Neuronal stem cell (in vitro differentiated cells): Measurements from ENCODE around the gene CLEC2L.

Source experiments
- DNase-seq: peaks from one replicate; pipeline ENCODE4 v3.0.0-alpha.2; 2013; ENCODE audit warnings: low spot score
- H2AFZ ChIP-seq: one replicate; pipeline ENCODE4 v1.6.1; 2013; ENCODE audit warnings: mild to moderate bottlenecking, low read length, inconsistent platforms
- H2AK5ac ChIP-seq: 2 replicates; pipeline ENCODE4 v1.6.1; 2013; ENCODE audit warnings: low read depth, mild to moderate bottlenecking, inconsistent platforms, low read length, moderate library complexity, mixed read lengths
- H2BK120ac ChIP-seq: 2 replicates; pipeline ENCODE4 v1.6.1; 2013; ENCODE audit warnings: low read depth, mild to moderate bottlenecking, inconsistent platforms, low read length, moderate library complexity, mixed read lengths
- H2BK12ac ChIP-seq: one replicate; pipeline ENCODE4 v1.6.1; 2013; ENCODE audit warnings: low read length, inconsistent platforms
- H2BK15ac ChIP-seq: 2 replicates; pipeline ENCODE4 v1.6.1; 2013; ENCODE audit warnings: mild to moderate bottlenecking, low read length, inconsistent platforms, mixed read lengths
- H2BK5ac ChIP-seq: one replicate; pipeline ENCODE4 v1.6.1; 2013; ENCODE audit warnings: inconsistent platforms, mild to moderate bottlenecking, low read length, moderate library complexity
- H3K14ac ChIP-seq: one replicate; pipeline ENCODE4 v1.6.1; 2013; ENCODE audit warnings: low read length, inconsistent platforms
- H3K18ac ChIP-seq: 2 replicates; pipeline ENCODE4 v1.6.1; 2013; ENCODE audit warnings: low read length, inconsistent platforms
- H3K23ac ChIP-seq: 2 replicates; pipeline ENCODE4 v1.6.1; 2013; ENCODE audit warnings: low read depth, mild to moderate bottlenecking, mixed read lengths, low read length, inconsistent platforms; ENCODE audit not compliant: poor library complexity
- H3K27ac ChIP-seq: replicated peaks from 3 replicates; pipeline ENCODE4 v1.5.1; 2013; ENCODE audit warnings: low read length, inconsistent platforms
- H3K27me3 ChIP-seq, 3 experiments: 2 replicates each; pipeline ENCODE4 v1.6.1; 2013; ENCODE audit warnings: low read length in 3 of 3, mild to moderate bottlenecking in 2 of 3, inconsistent platforms in 1 of 3, low read depth in 1 of 3, mixed read lengths in 1 of 3, moderate library complexity in 1 of 3; ENCODE audit not compliant: control insufficient read depth in 3 of 3, insufficient read depth in 3 of 3
- H3K36me3 ChIP-seq, 2 donors: replicated peaks in 1 of 2; 2 replicates each; pipeline ENCODE4 v1.6.1; 2013; ENCODE audit warnings: low read length in 2 of 2; ENCODE audit not compliant: control insufficient read depth in 2 of 2, insufficient read depth in 2 of 2
- H3K4ac ChIP-seq: 2 replicates; pipeline ENCODE4 v1.6.1; 2013; ENCODE audit warnings: inconsistent platforms, mild to moderate bottlenecking, low read length, moderate library complexity
- H3K4me1 ChIP-seq, 2 donors: 1 replicate in 1 of 2; 2 replicates in 1 of 2; pipeline ENCODE4 v1.6.1; 2013; ENCODE audit warnings: low read length in 2 of 2, low read depth in 1 of 2; ENCODE audit not compliant: control insufficient read depth in 2 of 2, insufficient read depth in 1 of 2
- H3K4me2 ChIP-seq: one replicate; pipeline ENCODE4 v1.6.1; 2013; ENCODE audit warnings: mild to moderate bottlenecking, low read length, inconsistent platforms; ENCODE audit not compliant: insufficient read depth, poor library complexity, severe bottlenecking
- H3K4me3 ChIP-seq, 2 donors: 2 replicates each; pipeline ENCODE4 v1.5.1; 2013; ENCODE audit warnings: low read length in 2 of 2, mild to moderate bottlenecking in 2 of 2, inconsistent platforms in 1 of 2, moderate library complexity in 1 of 2
- H3K79me1 ChIP-seq: one replicate; pipeline ENCODE4 v1.6.1; 2013; ENCODE audit warnings: low read depth, mild to moderate bottlenecking, inconsistent platforms, low read length, moderate library complexity
- H3K9ac ChIP-seq: one replicate; pipeline ENCODE4 v1.6.1; 2013; ENCODE audit warnings: mild to moderate bottlenecking, low read depth, low read length, inconsistent platforms; ENCODE audit not compliant: poor library complexity
- H3K9me3 ChIP-seq, 2 donors: replicated peaks in 1 of 2; 2 replicates each; pipeline versions ENCODE3 to v1.6.1; 2013; ENCODE audit warnings: low read length in 2 of 2, mild to moderate bottlenecking in 2 of 2, inconsistent platforms in 1 of 2, low read depth in 1 of 2, mixed read lengths in 1 of 2, moderate library complexity in 1 of 2; ENCODE audit not compliant: control insufficient read depth in 2 of 2, insufficient read depth in 1 of 2
- H4K8ac ChIP-seq: one replicate; pipeline ENCODE4 v1.6.1; 2013; ENCODE audit warnings: low read depth, mild to moderate bottlenecking, inconsistent platforms, low read length, moderate library complexity
- H4K91ac ChIP-seq: one replicate; pipeline ENCODE4 v1.6.1; 2013; ENCODE audit warnings: low read length, low read depth, mild to moderate bottlenecking, inconsistent platforms; ENCODE audit not compliant: poor library complexity
- WGBS, 2 donors: extraction: QIAGEN DNeasy Blood & Tissue Kit; methylation state at CpG; one replicate each; pipeline ENCODE4 v1.1.7; 2013; ENCODE audit warnings: missing lambda C conversion rate in 2 of 2, mixed read lengths in 1 of 2; ENCODE audit not compliant: insufficient read length in 2 of 2, insufficient replicate concordance in 1 of 2; ENCODE audit errors: extremely low coverage in 2 of 2; 5-methylcytosine and 5-hydroxymethylcytosine counted together

CLEC2L gene

GRCh38 chr7:139582130-139582650 is 58.7 kb downstream of the CLEC2L start:
- Histone ChIP-seq H3K27ac (no peak overlapping the region), H3K27me3 (no peaks in the 10 kb centered on the region), H2BK12ac (peak overlapping the region; percentile 34), H3K14ac (no peak overlapping the region), H3K23ac (no peak overlapping the region), H2BK5ac (no peak overlapping the region), H3K4me3 (no peak overlapping the region), H3K4ac (no peak overlapping the region), H3K9ac (peak overlapping the region; percentile 34), H3K4me1 (peaks cover 0 to 4% of the 10 kb centered on the region in 2 donors), H3K4me2 (no peak overlapping the region), H4K91ac (no peak overlapping the region), H4K8ac (no peak overlapping the region), H3K9me3 (no peaks in the 10 kb centered on the region), H3K18ac (peak overlapping the region; percentile 6), H2BK15ac (no peak overlapping the region), H3K79me1 (no peaks in the 10 kb centered on the region), H2BK120ac (no peak overlapping the region), H2AK5ac (no peak overlapping the region), H2AFZ (no peak overlapping the region), H3K36me3 (peaks cover 17 to 94% of the 10 kb centered on the region in 2 donors)
- no peak for DNase-seq
- no CpG with 5 or more reads among the region's 14 CpGs for WGBS, 2 donors

GRCh38 chr7:139582671-139583155 is 59.2 kb downstream of the CLEC2L start:
- no peak for DNase-seq
- H3K36me3 ChIP-seq: peaks cover 17 to 94% of the 10 kb centered on the region in 2 donors
- no CpG with 5 or more reads among the region's 14 CpGs for WGBS, 2 donors

GRCh38 chr7:139583826-139584553 is 60.5 kb downstream of the CLEC2L start:
- H3K4ac ChIP-seq: no peak overlapping the region
- H3K36me3 ChIP-seq: peaks cover 19 to 93% of the 10 kb centered on the region in 2 donors
- no peak overlapping the region for H2BK5ac ChIP-seq
- H3K18ac ChIP-seq: peak overlapping the region; percentile 24
- H2AK5ac ChIP-seq: no peak overlapping the region
- no peak overlapping the region for H3K27ac ChIP-seq
- no peaks in the 10 kb centered on the region for H3K27me3 ChIP-seq
- WGBS, 2 donors: no CpG with 5 or more reads among the region's 15 CpGs
- H3K9ac ChIP-seq: peak overlapping the region; percentile 50
- no peak for DNase-seq
- no peak overlapping the region for H4K8ac ChIP-seq
- peaks cover 0 to 7% of the 10 kb centered on the region in 2 donors for H3K4me1 ChIP-seq
- no peak overlapping the region for H2BK15ac ChIP-seq
- H2BK12ac ChIP-seq: no peak overlapping the region
- no peak overlapping the region for H2AFZ ChIP-seq
- H3K4me2 ChIP-seq: no peak overlapping the region
- H3K23ac ChIP-seq: peak overlapping the region; percentile 47
- H3K4me3 ChIP-seq: no peak overlapping the region
- H3K9me3 ChIP-seq: no peaks in the 10 kb centered on the region
- H3K14ac ChIP-seq: peak overlapping the region; percentile 90
- no peak overlapping the region for H4K91ac ChIP-seq
- H2BK120ac ChIP-seq: no peak overlapping the region
- no peaks in the 10 kb centered on the region for H3K79me1 ChIP-seq

More at GRCh38 chr7:139582671-139583155, 59.2 kb downstream of the CLEC2L start:
- Histone ChIP-seq H2BK15ac (no peak overlapping the region), H3K23ac (no peak overlapping the region), H3K9me3 (no peaks in the 10 kb centered on the region), H2AK5ac (no peak overlapping the region), H3K27me3 (no peaks in the 10 kb centered on the region), H3K9ac (no peak overlapping the region), H2BK120ac (no peak overlapping the region), H2BK5ac (no peak overlapping the region), H3K4me3 (no peak overlapping the region), H3K18ac (no peak overlapping the region), H2BK12ac (no peak overlapping the region), H3K79me1 (no peaks in the 10 kb centered on the region), H2AFZ (no peak overlapping the region), H3K4me2 (no peak overlapping the region), H3K4ac (no peak overlapping the region), H4K91ac (no peak overlapping the region), H3K27ac (no peak overlapping the region), H3K14ac (no peak overlapping the region), H3K4me1 (peaks cover 0 to 4% of the 10 kb centered on the region in 2 donors), H4K8ac (no peak overlapping the region)

GRCh38 chr7:139585042-139585441 is 61.6 kb downstream of the CLEC2L start:
- H3K9ac ChIP-seq: peak overlapping the region; percentile 74
- peaks cover 19 to 92% of the 10 kb centered on the region in 2 donors for H3K36me3 ChIP-seq
- no peak overlapping the region for H3K27ac ChIP-seq
- no peaks in the 10 kb centered on the region for H3K79me1 ChIP-seq
- H2AFZ ChIP-seq: no peak overlapping the region
- no peak overlapping the region for H4K8ac ChIP-seq
- no peak overlapping the region for H3K18ac ChIP-seq
- H3K4me1 ChIP-seq: peaks cover 0 to 7% of the 10 kb centered on the region in 2 donors
- WGBS, 2 donors: no CpG with 5 or more reads among the region's 5 CpGs
- DNase-seq: no peak
- no peak overlapping the region for H3K23ac ChIP-seq
- H3K4ac ChIP-seq: no peak overlapping the region
- no peak overlapping the region for H3K14ac ChIP-seq
- H3K4me2 ChIP-seq: no peak overlapping the region
- H4K91ac ChIP-seq: no peak overlapping the region
- H3K27me3 ChIP-seq: no peaks in the 10 kb centered on the region
- no peaks in the 10 kb centered on the region for H3K9me3 ChIP-seq
- no peak overlapping the region for H2BK12ac ChIP-seq
- H2AK5ac ChIP-seq: no peak overlapping the region
- H2BK5ac ChIP-seq: no peak overlapping the region
- no peak overlapping the region for H3K4me3 ChIP-seq
- no peak overlapping the region for H2BK15ac ChIP-seq
- no peak overlapping the region for H2BK120ac ChIP-seq
